HL-60 (cell line): Measurements from ENCODE around the gene ADPRM.

Experiments
- TF ChIP-seq, protein P1 (sequence below): IDR thresholded peaks from one replicate; pipeline ENCODE4 v1.5.1; 2011; ENCODE audit warnings: low read length, control low read depth, inconsistent platforms; ENCODE audit not compliant: insufficient read depth
- TF ChIP-seq, protein P2 (sequence below): IDR thresholded peaks from 2 replicates; pipeline ENCODE4 v1.6.1; 2012; ENCODE audit warnings: low read depth; ENCODE audit not compliant: insufficient replicate concordance

DNA sequence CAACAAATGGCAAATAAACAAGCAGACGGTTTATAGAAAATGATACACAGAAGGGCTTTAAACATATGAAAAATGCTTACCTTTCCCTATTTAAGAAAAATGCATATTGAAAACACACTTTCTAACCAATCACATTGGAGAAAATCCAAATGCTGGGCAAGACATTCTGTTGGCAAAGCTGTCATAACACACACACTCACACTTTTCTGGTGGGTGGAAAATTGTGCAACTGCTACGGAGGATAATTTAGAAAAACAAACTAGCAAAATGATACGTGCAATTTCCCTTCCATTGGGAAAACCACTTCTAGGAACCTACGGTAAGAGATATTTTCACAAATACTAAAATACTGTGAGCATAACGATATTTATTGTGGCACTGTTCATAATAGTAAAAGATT is 30.5 kb upstream of the ADPRM start:
- TF ChIP-seq, protein P1, sequence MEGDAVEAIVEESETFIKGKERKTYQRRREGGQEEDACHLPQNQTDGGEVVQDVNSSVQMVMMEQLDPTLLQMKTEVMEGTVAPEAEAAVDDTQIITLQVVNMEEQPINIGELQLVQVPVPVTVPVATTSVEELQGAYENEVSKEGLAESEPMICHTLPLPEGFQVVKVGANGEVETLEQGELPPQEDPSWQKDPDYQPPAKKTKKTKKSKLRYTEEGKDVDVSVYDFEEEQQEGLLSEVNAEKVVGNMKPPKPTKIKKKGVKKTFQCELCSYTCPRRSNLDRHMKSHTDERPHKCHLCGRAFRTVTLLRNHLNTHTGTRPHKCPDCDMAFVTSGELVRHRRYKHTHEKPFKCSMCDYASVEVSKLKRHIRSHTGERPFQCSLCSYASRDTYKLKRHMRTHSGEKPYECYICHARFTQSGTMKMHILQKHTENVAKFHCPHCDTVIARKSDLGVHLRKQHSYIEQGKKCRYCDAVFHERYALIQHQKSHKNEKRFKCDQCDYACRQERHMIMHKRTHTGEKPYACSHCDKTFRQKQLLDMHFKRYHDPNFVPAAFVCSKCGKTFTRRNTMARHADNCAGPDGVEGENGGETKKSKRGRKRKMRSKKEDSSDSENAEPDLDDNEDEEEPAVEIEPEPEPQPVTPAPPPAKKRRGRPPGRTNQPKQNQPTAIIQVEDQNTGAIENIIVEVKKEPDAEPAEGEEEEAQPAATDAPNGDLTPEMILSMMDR = no peak
- TF ChIP-seq, protein P2, sequence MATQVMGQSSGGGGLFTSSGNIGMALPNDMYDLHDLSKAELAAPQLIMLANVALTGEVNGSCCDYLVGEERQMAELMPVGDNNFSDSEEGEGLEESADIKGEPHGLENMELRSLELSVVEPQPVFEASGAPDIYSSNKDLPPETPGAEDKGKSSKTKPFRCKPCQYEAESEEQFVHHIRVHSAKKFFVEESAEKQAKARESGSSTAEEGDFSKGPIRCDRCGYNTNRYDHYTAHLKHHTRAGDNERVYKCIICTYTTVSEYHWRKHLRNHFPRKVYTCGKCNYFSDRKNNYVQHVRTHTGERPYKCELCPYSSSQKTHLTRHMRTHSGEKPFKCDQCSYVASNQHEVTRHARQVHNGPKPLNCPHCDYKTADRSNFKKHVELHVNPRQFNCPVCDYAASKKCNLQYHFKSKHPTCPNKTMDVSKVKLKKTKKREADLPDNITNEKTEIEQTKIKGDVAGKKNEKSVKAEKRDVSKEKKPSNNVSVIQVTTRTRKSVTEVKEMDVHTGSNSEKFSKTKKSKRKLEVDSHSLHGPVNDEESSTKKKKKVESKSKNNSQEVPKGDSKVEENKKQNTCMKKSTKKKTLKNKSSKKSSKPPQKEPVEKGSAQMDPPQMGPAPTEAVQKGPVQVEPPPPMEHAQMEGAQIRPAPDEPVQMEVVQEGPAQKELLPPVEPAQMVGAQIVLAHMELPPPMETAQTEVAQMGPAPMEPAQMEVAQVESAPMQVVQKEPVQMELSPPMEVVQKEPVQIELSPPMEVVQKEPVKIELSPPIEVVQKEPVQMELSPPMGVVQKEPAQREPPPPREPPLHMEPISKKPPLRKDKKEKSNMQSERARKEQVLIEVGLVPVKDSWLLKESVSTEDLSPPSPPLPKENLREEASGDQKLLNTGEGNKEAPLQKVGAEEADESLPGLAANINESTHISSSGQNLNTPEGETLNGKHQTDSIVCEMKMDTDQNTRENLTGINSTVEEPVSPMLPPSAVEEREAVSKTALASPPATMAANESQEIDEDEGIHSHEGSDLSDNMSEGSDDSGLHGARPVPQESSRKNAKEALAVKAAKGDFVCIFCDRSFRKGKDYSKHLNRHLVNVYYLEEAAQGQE = no peak
